HUES48 (cell line): ENCODE data around the gene POMGNT2.

Experiments used
- H3K27ac ChIP-seq: one replicate; pipeline ENCODE4 v1.7.0; 2013; ENCODE audit warnings: low read depth, low read length, inconsistent platforms
- H3K27me3 ChIP-seq: 2 replicates; pipeline ENCODE4 v1.6.1; 2013; ENCODE audit warnings: mild to moderate bottlenecking, low read length; ENCODE audit not compliant: control insufficient read depth, insufficient read depth
- H3K36me3 ChIP-seq: 2 replicates; pipeline ENCODE4 v1.6.1; 2013; ENCODE audit warnings: low read length; ENCODE audit not compliant: control insufficient read depth, insufficient read depth
- H3K4me1 ChIP-seq: 2 replicates; pipeline ENCODE4 v1.6.1; 2013; ENCODE audit warnings: mild to moderate bottlenecking, low read length; ENCODE audit not compliant: control insufficient read depth, insufficient read depth
- H3K4me3 ChIP-seq: 2 replicates; pipeline ENCODE4 v1.5.1; 2013; ENCODE audit warnings: mild to moderate bottlenecking, low read depth, low read length
- H3K9ac ChIP-seq: 2 replicates; pipeline ENCODE4 v1.6.1; 2013; ENCODE audit warnings: mild to moderate bottlenecking, low read depth, low read length, moderate library complexity
- H3K9me3 ChIP-seq: 2 replicates; pipeline ENCODE4 v1.6.1; 2013; ENCODE audit warnings: low read length; ENCODE audit not compliant: control insufficient read depth, insufficient read depth

Gene POMGNT2

DNA sequence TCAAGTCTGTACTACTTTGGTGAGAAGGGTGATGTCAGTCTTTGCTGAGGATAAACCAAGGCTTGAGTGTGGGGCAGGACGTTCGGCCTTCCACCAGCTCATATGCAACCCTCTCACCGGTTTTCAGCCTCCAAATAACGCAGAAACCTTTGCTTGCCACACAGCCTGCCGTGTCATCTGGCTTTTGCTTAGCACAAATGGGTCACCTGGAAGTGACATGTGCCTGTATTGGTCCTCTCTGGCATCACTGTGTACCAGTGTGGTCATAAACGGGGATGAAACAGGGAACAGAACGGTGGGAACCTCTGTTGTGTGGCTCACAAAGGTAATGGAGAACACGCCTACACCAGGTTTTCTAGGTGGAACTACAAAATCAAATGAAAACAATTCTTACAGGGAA lies 7.1 kb downstream of the POMGNT2 start:
- H3K9me3 ChIP-seq, result no peaks in the 10 kb centered on the region

DNA sequence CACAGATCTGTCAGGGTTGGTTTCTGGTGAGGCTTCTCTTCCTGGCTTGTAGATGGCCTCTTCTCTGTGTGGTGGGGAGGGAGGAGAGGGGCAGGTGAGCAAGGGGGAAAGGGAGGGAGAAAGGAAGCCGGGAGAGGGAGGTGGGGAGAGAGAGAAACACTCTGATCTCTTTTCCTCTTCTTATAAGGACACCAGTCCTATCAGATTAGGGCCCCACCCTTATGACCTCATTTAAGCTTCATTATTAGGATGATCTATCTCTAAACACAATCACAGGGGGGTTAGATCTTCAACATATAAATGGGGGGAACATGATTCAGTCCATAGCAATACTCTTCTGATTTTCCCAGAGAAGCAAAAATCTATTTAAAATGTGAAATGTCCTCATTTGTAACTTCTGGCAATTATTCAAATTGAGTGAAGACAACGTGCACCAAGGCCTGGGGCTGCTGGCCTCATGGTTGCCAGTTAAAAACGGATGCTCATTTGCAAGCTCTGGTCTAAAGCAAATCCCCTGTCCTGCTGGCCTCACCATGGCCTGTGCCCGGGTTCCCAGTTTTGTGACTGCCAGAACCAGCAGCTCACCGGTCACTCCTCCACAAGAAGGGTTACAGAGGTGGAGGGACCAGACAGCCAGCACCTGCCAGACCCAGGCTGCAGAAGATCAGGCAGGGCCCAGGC lies 8.3 kb downstream of the POMGNT2 start:
- Histone ChIP-seq H3K27ac (no peak overlapping the region), H3K36me3 (no peaks in the 10 kb centered on the region), H3K4me1 (no peaks in the 10 kb centered on the region; the same call in 1 of the 2 replicates), H3K4me3 (no peak overlapping the region), H3K9me3 (no peaks in the 10 kb centered on the region), H3K27me3 (no peaks in the 10 kb centered on the region), H3K9ac (no peak overlapping the region)

More for the DNA sequence above, 7.1 kb downstream of the POMGNT2 start:
- H3K4me3 ChIP-seq, result no peak overlapping the region
- no peaks in the 10 kb centered on the region for H3K27me3 ChIP-seq
- H3K36me3 ChIP-seq, result no peaks in the 10 kb centered on the region
- H3K27ac ChIP-seq, result no peak overlapping the region
- no peak overlapping the region for H3K9ac ChIP-seq
- no peaks in the 10 kb centered on the region; the same call in 1 of the 2 replicates for H3K4me1 ChIP-seq

DNA sequence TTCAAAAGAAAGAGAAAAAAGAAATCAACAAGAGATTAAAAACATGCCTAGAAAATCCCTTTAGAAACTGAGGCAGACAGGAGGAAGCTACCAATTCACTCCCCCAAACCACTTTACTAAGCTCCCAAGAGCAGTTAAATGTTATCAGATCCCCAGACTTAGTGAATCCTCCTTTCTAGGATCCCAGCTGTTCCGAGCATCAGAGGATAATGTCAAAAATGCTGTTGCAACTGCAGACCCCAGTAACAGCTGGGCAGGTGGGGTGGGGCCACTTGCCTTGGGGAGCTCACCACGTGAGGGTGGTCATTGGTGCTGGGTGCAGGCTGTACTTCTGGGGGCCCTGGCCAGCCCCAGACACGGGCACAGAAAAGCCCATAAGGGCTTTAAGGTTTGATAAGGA lies 9.1 kb downstream of the POMGNT2 start:
- Histone ChIP-seq H3K27me3 (no peaks in the 10 kb centered on the region), H3K4me3 (no peak overlapping the region), H3K9ac (no peak overlapping the region), H3K9me3 (no peaks in the 10 kb centered on the region), H3K27ac (no peak overlapping the region), H3K4me1 (no peaks in the 10 kb centered on the region; the same call in 1 of the 2 replicates), H3K36me3 (no peaks in the 10 kb centered on the region)

DNA sequence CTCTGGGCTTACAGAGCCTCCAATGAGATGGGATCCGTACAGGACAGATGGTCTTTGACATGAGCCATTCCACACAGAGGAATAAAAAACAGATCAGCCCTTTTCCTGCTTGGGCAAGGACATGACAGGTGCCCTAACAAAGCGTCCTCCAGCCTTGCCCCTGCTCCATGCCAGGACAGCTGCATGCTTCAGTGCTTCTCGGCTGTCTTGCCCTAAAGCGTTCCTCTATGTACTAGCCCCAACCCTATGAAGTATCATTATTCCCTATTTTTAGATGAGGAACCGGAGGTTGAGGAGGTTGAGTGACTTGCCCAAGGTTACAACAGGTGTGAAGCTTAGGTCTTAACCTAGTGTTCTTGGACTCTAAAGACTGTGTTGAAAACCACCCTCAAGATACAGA lies 10.5 kb downstream of the POMGNT2 start:
- H3K36me3 ChIP-seq, result no peaks in the 10 kb centered on the region
- no peak overlapping the region for H3K27ac ChIP-seq
- no peaks in the 10 kb centered on the region for H3K27me3 ChIP-seq
- H3K4me3 ChIP-seq, result no peak overlapping the region
- H3K9ac ChIP-seq, result no peak overlapping the region
- H3K9me3 ChIP-seq, result no peaks in the 10 kb centered on the region
- H3K4me1 ChIP-seq, result no peaks in the 10 kb centered on the region; the same call in 1 of the 2 replicates

DNA sequence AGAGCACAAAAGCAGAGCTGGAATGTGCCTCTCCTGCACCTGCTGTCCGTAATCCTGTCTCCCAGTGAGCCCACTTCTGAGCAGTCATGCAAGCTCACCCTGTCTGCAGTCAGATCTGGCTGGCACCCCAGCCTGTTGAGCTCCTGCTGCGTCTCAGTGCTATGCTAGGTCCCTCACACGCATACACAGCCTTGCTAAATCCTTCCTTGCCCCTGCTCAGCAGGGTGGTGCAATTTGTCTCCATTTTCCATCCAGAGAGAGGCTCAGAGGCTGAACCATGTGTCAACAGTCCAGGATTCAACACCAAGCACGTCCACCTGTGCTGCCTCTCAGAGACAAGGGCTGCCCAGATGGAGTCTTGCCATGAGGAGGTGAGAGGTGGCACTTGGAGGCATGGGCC lies 11.0 kb downstream of the POMGNT2 start:
- H3K4me1 ChIP-seq, result no peaks in the 10 kb centered on the region; the same call in 1 of the 2 replicates
- H3K9ac ChIP-seq, result no peak overlapping the region
- no peaks in the 10 kb centered on the region for H3K36me3 ChIP-seq
- no peak overlapping the region for H3K4me3 ChIP-seq
- no peaks in the 10 kb centered on the region for H3K27me3 ChIP-seq
- no peak overlapping the region for H3K27ac ChIP-seq
- no peaks in the 10 kb centered on the region for H3K9me3 ChIP-seq

DNA sequence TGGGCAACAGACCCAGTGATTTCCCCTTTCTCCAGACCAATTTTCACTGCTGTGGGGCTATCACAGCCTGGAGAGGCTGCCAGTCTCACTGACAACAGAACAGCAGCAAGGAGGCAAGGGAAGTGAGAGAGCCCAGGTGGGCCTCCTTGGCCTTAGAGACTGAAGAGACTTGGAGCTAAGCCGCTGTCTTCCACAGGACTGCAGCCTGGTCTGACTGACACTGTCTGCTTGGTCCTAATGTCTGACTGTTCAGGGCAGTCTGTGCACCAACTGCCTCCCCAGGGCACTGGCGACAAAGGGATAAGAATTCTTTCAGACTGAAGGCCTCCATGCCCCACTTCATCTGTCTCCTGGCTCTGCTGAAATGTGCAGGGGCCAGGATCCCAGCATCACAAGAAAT lies 11.5 kb downstream of the POMGNT2 start:
- H3K9me3 ChIP-seq, result no peaks in the 10 kb centered on the region
- H3K4me3 ChIP-seq, result no peak overlapping the region
- H3K27me3 ChIP-seq, result no peaks in the 10 kb centered on the region
- no peak overlapping the region for H3K27ac ChIP-seq
- H3K9ac ChIP-seq, result no peak overlapping the region
- H3K36me3 ChIP-seq, result no peaks in the 10 kb centered on the region
- H3K4me1 ChIP-seq, result no peaks in the 10 kb centered on the region; the same call in 1 of the 2 replicates

DNA sequence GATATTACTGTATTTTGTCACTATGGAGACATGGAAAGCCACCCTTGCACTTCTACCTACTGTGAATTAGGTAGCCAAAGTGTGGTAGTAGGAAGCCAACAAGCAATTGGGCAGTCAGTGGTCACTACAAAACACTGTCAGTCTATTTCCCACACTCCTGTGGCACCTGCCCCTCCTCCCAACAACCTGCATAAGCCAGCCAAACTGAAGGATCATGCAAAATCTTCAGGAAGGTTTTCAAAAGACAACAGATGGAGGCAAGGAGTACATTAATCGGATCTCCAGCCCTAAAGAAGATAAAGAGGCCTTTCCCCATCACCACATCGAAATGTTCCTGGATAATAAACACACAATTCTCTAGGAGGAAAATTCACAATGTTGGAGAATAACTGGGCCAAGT lies 11.9 kb downstream of the POMGNT2 start:
- Histone ChIP-seq H3K36me3 (no peaks in the 10 kb centered on the region), H3K4me3 (no peak overlapping the region), H3K4me1 (no peaks in the 10 kb centered on the region; the same call in 1 of the 2 replicates), H3K9ac (no peak overlapping the region), H3K27ac (no peak overlapping the region), H3K27me3 (no peaks in the 10 kb centered on the region), H3K9me3 (no peaks in the 10 kb centered on the region)

DNA sequence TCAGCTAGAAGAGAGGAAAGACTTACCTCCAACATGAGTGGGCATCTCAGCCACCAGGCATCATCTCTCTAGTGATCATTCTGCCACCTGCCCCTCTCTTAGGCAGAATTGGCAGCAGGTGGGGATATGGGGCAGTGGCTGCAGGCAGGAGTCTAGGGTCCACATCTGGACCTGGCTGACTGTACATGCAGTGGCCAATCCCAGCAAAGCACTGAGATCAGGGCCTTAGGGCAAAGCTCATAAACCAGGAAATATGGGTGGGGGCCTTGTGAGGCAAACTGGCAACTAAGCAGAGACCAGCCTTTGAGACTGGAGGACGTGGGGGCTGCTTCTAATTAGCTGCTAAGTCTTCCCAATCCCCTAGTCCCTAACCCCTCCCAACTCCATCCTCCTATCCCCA lies 12.9 kb downstream of the POMGNT2 start:
- H3K9me3 ChIP-seq, result no peaks in the 10 kb centered on the region
- H3K4me1 ChIP-seq, result no peaks in the 10 kb centered on the region; the same call in 1 of the 2 replicates
- no peak overlapping the region for H3K27ac ChIP-seq
- H3K27me3 ChIP-seq, result no peaks in the 10 kb centered on the region
- no peak overlapping the region for H3K9ac ChIP-seq
- no peaks in the 10 kb centered on the region for H3K36me3 ChIP-seq
- H3K4me3 ChIP-seq, result no peak overlapping the region

DNA sequence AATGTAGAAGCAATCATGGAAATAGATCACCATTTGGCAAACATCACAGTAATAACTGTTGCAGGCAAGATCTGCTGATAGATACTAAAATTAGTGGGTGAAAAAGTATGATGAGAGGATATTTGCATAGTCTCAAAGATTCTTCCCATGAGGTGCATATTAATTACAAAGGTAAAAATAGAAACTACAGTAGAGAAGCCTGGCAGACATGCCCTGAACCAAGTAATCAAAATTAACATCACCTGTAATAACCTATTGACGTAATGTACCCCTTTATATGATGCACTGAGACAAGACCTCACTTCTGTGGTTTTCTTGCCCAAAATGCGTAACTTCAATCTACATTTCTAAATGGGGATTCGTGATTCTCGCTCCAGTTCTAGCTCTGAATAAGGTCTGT lies 14.4 kb downstream of the POMGNT2 start:
- Histone ChIP-seq H3K27ac (no peak overlapping the region), H3K4me3 (no peak overlapping the region), H3K9ac (no peak overlapping the region), H3K9me3 (no peaks in the 10 kb centered on the region), H3K36me3 (no peaks in the 10 kb centered on the region), H3K27me3 (no peaks in the 10 kb centered on the region), H3K4me1 (no peaks in the 10 kb centered on the region; the same call in 1 of the 2 replicates)

DNA sequence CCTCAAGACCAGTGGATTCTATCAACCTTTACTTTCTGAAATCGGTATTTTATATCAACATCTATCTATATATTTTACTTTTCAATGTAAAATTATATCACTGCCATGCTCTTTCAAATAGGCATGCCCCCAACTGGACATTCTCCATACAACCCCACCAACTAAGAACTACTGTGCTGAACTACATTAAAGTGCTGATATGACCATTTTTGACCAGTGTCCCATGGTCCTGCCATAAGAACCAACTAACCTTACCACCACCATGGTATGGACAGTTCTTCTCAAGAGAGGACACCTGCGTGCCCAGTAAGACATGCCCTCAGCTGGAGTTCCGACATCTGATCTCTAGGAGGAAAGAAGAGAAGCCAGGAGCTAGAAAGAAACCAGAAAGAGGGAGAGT lies 15.6 kb downstream of the POMGNT2 start:
- H3K36me3 ChIP-seq, result no peaks in the 10 kb centered on the region
- H3K27ac ChIP-seq, result no peak overlapping the region
- no peak overlapping the region for H3K9ac ChIP-seq
- H3K4me3 ChIP-seq, result no peak overlapping the region
- no peaks in the 10 kb centered on the region for H3K4me1 ChIP-seq
- no peaks in the 10 kb centered on the region for H3K27me3 ChIP-seq
- no peaks in the 10 kb centered on the region for H3K9me3 ChIP-seq

DNA sequence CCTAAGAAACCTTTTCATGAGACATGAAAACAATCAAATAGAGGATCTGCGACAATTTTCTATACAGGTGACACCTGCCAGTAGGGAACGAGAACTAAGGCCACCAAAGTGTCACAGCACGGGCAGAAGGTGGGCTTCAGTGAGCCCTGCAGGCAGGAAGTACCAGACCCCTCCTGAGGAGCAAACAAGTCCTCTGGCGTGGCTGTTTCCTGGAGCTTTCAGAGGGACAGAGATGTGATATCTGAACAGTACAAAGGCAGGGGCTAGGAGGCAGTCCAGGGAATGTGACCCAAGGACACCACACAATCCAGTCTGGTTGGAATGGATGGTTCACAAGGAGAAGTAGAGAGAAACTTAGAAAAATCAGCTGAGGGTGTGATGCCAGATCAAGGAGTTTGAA lies 16.8 kb downstream of the POMGNT2 start:
- Histone ChIP-seq H3K9ac (no peak overlapping the region), H3K4me3 (no peak overlapping the region)

More for the DNA sequence above, 16.8 kb downstream of the POMGNT2 start:
- Histone ChIP-seq H3K4me1 (no peaks in the 10 kb centered on the region), H3K27me3 (no peaks in the 10 kb centered on the region), H3K36me3 (no peaks in the 10 kb centered on the region), H3K27ac (no peak overlapping the region), H3K9me3 (no peaks in the 10 kb centered on the region)
